GM12878 (cell line): ENCODE results near the gene NELL1. TPM values are rescaled to one million over a fixed set of nuclear protein-coding genes. Genes with fewer than 3 reads are reported as not detected.

Source experiments
- ATAC-seq: fragments of 200-7000 bp; cut with Tn5 transposase; 3 replicates; pipeline ENCODE4 v1.9.1; 2020; ENCODE audit warnings: mild to moderate bottlenecking, moderate library complexity
- BruUV-seq: library from RNA; stranded (reverse); fragments of 400-500 nt; replicated peaks from 2 replicates; lab custom pipeline; 2021; lab: Mats Ljungman, UMichigan
- CTCF ChIA-PET: fragments of 300-600 bp; sonication (Branson Sonifier 250); formaldehyde crosslinking; extraction: SDS; loops from one replicate; lab custom pipeline; 2021; ENCODE audit warnings: inconsistent platforms; lab: Yijun Ruan, JAX
- POLR2A ChIA-PET: fragments of 350-600 bp; formaldehyde crosslinking; extraction: SDS; loops from one replicate; lab custom pipeline; 2021; ENCODE audit warnings: inconsistent platforms; lab: Charles Lee
- RAD21 ChIA-PET: fragments of 300-600 bp; sonication (Branson Sonifier 250); formaldehyde crosslinking; loops from one replicate; lab custom pipeline; 2023; ENCODE audit warnings: antibody characterized with exemption; ENCODE audit not compliant: unreplicated experiment; lab: Charles Lee
- SMC1A ChIA-PET: fragments of 300-600 bp; sonication (Branson Sonifier 250); formaldehyde crosslinking; loops from one replicate; lab custom pipeline; 2023; ENCODE audit not compliant: unreplicated experiment, uncharacterized antibody; lab: Charles Lee
- DNase-seq: peaks from one replicate; pipeline ENCODE4 v3.0.0-alpha.2; 2011; ENCODE audit warnings: low read depth, low spot score
- FAIRE-seq: peaks from 3 replicates; lab custom pipeline; 2011; peaks lifted over from hg19 to GRCh38; lab: Jason Lieb, UNC
- H2AFZ ChIP-seq: 2 replicates; pipeline ENCODE4 v1.6.0; 2011; ENCODE audit warnings: low read depth, low read length, control low read depth; ENCODE audit not compliant: control insufficient read depth
- H3K27ac ChIP-seq: 2 replicates; pipeline ENCODE4 v1.5.1; 2011; ENCODE audit warnings: control low read depth; ENCODE audit not compliant: control insufficient read depth, insufficient read depth
- H3K27me3 ChIP-seq, 2 experiments: replicated peaks in 1 of 2; 2 replicates each; pipeline versions ENCODE4 v1.6.0 to v1.6.1; 2011; ENCODE audit warnings: low read length in 1 of 2; ENCODE audit not compliant: control insufficient read depth in 2 of 2, insufficient read depth in 2 of 2
- H3K36me3 ChIP-seq, 2 experiments: 2 replicates each; pipeline ENCODE4 v1.5.1; 2011; ENCODE audit warnings: low read length in 1 of 2; ENCODE audit not compliant: control insufficient read depth in 2 of 2, insufficient read depth in 2 of 2
- H3K4me1 ChIP-seq: 2 replicates; pipeline ENCODE4 v1.6.1; 2011; ENCODE audit warnings: mild to moderate bottlenecking, low read length, moderate library complexity, mixed read lengths; ENCODE audit not compliant: control insufficient read depth, insufficient read depth
- H3K4me2 ChIP-seq: 2 replicates; pipeline ENCODE4 v1.6.0; 2011; ENCODE audit warnings: control low read depth; ENCODE audit not compliant: control insufficient read depth, insufficient read depth
- H3K4me3 ChIP-seq: fragments of 200-600 bp; sonication (generic); 2 replicates; pipeline ENCODE4 v1.5.1; 2016
- H3K79me2 ChIP-seq: 2 replicates; pipeline ENCODE4 v1.6.0; 2011; ENCODE audit warnings: low read length; ENCODE audit not compliant: control insufficient read depth, insufficient read depth
- H3K9ac ChIP-seq: 2 replicates; pipeline ENCODE4 v1.8.0; 2011; ENCODE audit warnings: low read length, control low read depth, mixed read lengths; ENCODE audit not compliant: control insufficient read depth, insufficient read depth
- H3K9me3 ChIP-seq: replicated peaks from 3 replicates; pipeline ENCODE4 v1.5.1; 2011; ENCODE audit warnings: mild to moderate bottlenecking, low read length; ENCODE audit not compliant: control insufficient read depth, insufficient read depth
- H4K20me1 ChIP-seq: 2 replicates; pipeline ENCODE4 v1.6.0; 2011; ENCODE audit not compliant: control insufficient read depth, insufficient read depth
- ATF7 ChIP-seq: fragments of 450-650 bp; IDR thresholded peaks from 2 replicates; pipeline ENCODE4 v1.6.1; 2016; ENCODE audit warnings: low read depth, mild to moderate bottlenecking
- CBX3 ChIP-seq: fragments of 200-600 bp; sonication (generic); IDR thresholded peaks from 2 replicates; pipeline ENCODE4 v1.6.1; 2016; ENCODE audit warnings: low read depth, borderline replicate concordance
- EP300 ChIP-seq, 2 experiments: fragments of 150-350 bp in 1 of 2; IDR thresholded peaks; 2 replicates each; pipeline ENCODE4 v1.6.1; 2011 to 2012; ENCODE audit warnings: low read depth in 2 of 2, low read length in 2 of 2, borderline replicate concordance in 1 of 2, improper control_type of control experiment in 1 of 2, inconsistent platforms in 1 of 2; ENCODE audit not compliant: control insufficient read depth in 1 of 2
- MEF2B ChIP-seq: fragments of 450-650 bp; IDR thresholded peaks from 2 replicates; pipeline ENCODE4 v1.6.1; 2018; ENCODE audit warnings: mild to moderate bottlenecking, moderate library complexity; ENCODE audit not compliant: partially characterized antibody, poor library complexity, severe bottlenecking
- MTA2 ChIP-seq: fragments of 450-650 bp; IDR thresholded peaks from 2 replicates; pipeline ENCODE4 v1.6.1; 2016; ENCODE audit warnings: low read depth, mild to moderate bottlenecking, moderate library complexity
- NFIC ChIP-seq: IDR thresholded peaks from 2 replicates; pipeline ENCODE4 v1.6.1; 2012; ENCODE audit warnings: low read depth, mild to moderate bottlenecking, inconsistent platforms, low read length, moderate library complexity
- RELB ChIP-seq: fragments of 450-650 bp; IDR thresholded peaks from 2 replicates; pipeline ENCODE4 v1.6.1; 2017; ENCODE audit warnings: low read depth, mild to moderate bottlenecking, moderate library complexity
- SREBF1 ChIP-seq: IDR thresholded peaks from 2 replicates; pipeline ENCODE4 v1.6.1; 2012; ENCODE audit warnings: mild to moderate bottlenecking, low read length
- TAF1 ChIP-seq: IDR thresholded peaks from 2 replicates; pipeline ENCODE4 v1.6.1; 2011; ENCODE audit warnings: mild to moderate bottlenecking, low read depth, low read length, borderline replicate concordance
- ZNF274 ChIP-seq: IDR thresholded peaks from one replicate; pipeline ENCODE4 v1.8.0; 2011; ENCODE audit not compliant: insufficient read length, insufficient read depth
- WGBS: methylation state at CpG from one replicate; pipeline ENCODE4 v1.1.6; 2016; ENCODE audit warnings: low lambda C conversion rate; ENCODE audit not compliant: insufficient replicate concordance, insufficient coverage; ENCODE audit errors: missing lambda C conversion rate; 5-methylcytosine and 5-hydroxymethylcytosine counted together
- in situ Hi-C: fragments of 300-500 bp; cut with MboI; formaldehyde crosslinking; loops from 9 replicates; pipeline ENCODE4 v1.14.3; 2018; ENCODE audit warnings: mixed read lengths
- intact Hi-C: fragments of 100-400 bp; cut with micrococcal nuclease; formaldehyde crosslinking; loops from one replicate; pipeline ENCODE4 v1.14.2; 2022; ENCODE audit not compliant: unreplicated experiment
- polyA plus RNA-seq, 11 experiments: library from polyadenylated mRNA; depleted of rRNA in 4 of 11; unstranded in 6 of 11; stranded (reverse) in 5 of 11; fragments of >200 nt; fragmentation: Nextera tagmentation in 4 of 11; fragmentation: Illumina TruSeq in 1 of 11; extraction: Ambion mirVana in 4 of 11; extraction: Trizol in 1 of 11; gene quantifications; 1 replicate in 1 of 11; 2 replicates in 10 of 11; pipeline versions ENCODE4 v1.2.1 to v1.2.3, GENCODE V29; 2011 to 2016; ENCODE audit warnings: inconsistent platforms in 2 of 11, missing spikeins in 2 of 11, low read depth in 1 of 11
- total RNA-seq, 4 experiments: library from RNA; depleted of rRNA in 3 of 4; stranded (reverse); fragments of >200 nt in 3 of 4; fragmentation: Illumina TruSeq in 1 of 4; extraction: Trizol in 1 of 4; gene quantifications; 2 replicates each; pipeline versions ENCODE4 v1.2.1 to v1.2.3, GENCODE V29; 2013 to 2021

The NELL1 gene
- total and polyA plus RNA-seq, 10 of the 15 experiments (the other 5 are each of a cell fraction or from before 2014, with no cell fraction given), result 0.02 to 0.12 TPM; not detected in 8

- ATAC-seq, result peak; percentile 39
- Histone ChIP-seq H3K27me3 (no peaks in the 10 kb centered on the region), H4K20me1 (no peaks in the 10 kb centered on the region), H3K4me3 (no peak overlapping the region), H3K4me2 (no peak overlapping the region), H3K4me1 (no peaks in the 10 kb centered on the region), H3K27ac (no peak overlapping the region), H3K9me3 (no peaks in the 10 kb centered on the region), H3K79me2 (no peaks in the 10 kb centered on the region), H3K36me3 (no peaks in the 10 kb centered on the region), H3K9ac (no peak overlapping the region), H2AFZ (no peak overlapping the region)
- no TSS peak for BruUV-seq
- ChIA-PET CTCF (no interaction called here), SMC1A (interaction anchor here (0.9 to 2.3 kb wide), 4 partner anchors 8 to 15 kb away, joined by 3 to 9 read pairs (median 4); no protein-coding TSS in a partner anchor), POLR2A (no interaction called here), RAD21 (no interaction called here)
- DNase-seq, result no peak
- TF ChIP-seq MEF2B (peak; percentile 26), CBX3 (no peak), SREBF1 (no peak), TAF1 (no peak), MTA2 (peak; percentile 66), ATF7 (peak; percentile 92)
- no peak for FAIRE-seq
- in situ Hi-C loops, result no loop called here
- intact Hi-C loops, result no loop called here
- WGBS, result 17% methylated on average over 2 of the region's 2 CpGs
Measured at GRCh38 chr11:21560466-21560975, 891.1 kb downstream of the NELL1 start.

GRCh38 chr11:21561581-21561980 lies 892.2 kb downstream of the NELL1 start:
- no peak overlapping the region for H2AFZ ChIP-seq
- no peak for DNase-seq
- FAIRE-seq, result no peak
- H3K4me2 ChIP-seq, result no peak overlapping the region
- ATAC-seq, result no peak
- no TSS peak for BruUV-seq
- ChIA-PET SMC1A (interaction anchor here (1.0 to 2.3 kb wide), 2 partner anchors 10 to 66 kb away, joined by 3 to 9 read pairs; no protein-coding TSS in a partner anchor), POLR2A (no interaction called here), CTCF (interaction anchor here (1.0 kb wide), 1 partner anchor 10 kb away, joined by 5 read pairs; no protein-coding TSS in a partner anchor), RAD21 (no interaction called here)
- no peak overlapping the region for H3K4me3 ChIP-seq
- no peak overlapping the region for H3K9ac ChIP-seq
- H3K9me3 ChIP-seq, result no peaks in the 10 kb centered on the region
- in situ Hi-C loops, result no loop called here
- H3K36me3 ChIP-seq, result no peaks in the 10 kb centered on the region
- no peaks in the 10 kb centered on the region for H3K27me3 ChIP-seq
- H3K79me2 ChIP-seq, result no peaks in the 10 kb centered on the region
- TF ChIP-seq EP300 (IDR thresholded peaks at IDR 0.05; ENCODE audit: borderline replicate concordance in 1 of 2, control insufficient read depth in 1 of 2, low read depth in 2 of 2, low read length in 2 of 2) (no peak), ZNF274 (no peak), NFIC (no peak), RELB (no peak)
- H3K4me1 ChIP-seq, result no peaks in the 10 kb centered on the region
- no peak overlapping the region for H3K27ac ChIP-seq
- intact Hi-C loops, result no loop called here
- H4K20me1 ChIP-seq, result no peaks in the 10 kb centered on the region
- 0% methylated on average over 1 of the region's 1 CpG for WGBS
